CD14-positive monocyte (primary cell): ENCODE data around the gene SLC4A11. TPM values are rescaled to one million over a fixed set of nuclear protein-coding genes. Genes with fewer than 3 reads are reported as not detected.
A peak's percentile ranks its signal among the peaks of the same experiment; 100 is the strongest.

ENCODE experiments used
- DNase-seq, 3 donors: peaks; one replicate each; pipeline ENCODE4 v3.0.0-alpha.2; 2011 to 2022
- H2AFZ ChIP-seq: 2 replicates; pipeline ENCODE4 v1.6.0; 2012; ENCODE audit warnings: mild to moderate bottlenecking, low read depth, low read length, inconsistent platforms; ENCODE audit not compliant: insufficient read depth, poor library complexity, severe bottlenecking
- H3K27ac ChIP-seq, 2 donors: 1 replicate in 1 of 2; 2 replicates in 1 of 2; pipeline ENCODE4 v1.5.1; 2012 to 2013; ENCODE audit warnings: low read length in 2 of 2, control low read depth in 1 of 2, inconsistent platforms in 1 of 2, low read depth in 1 of 2, mild to moderate bottlenecking in 1 of 2
- H3K27me3 ChIP-seq, 2 donors: one replicate each; pipeline versions ENCODE4 v1.6.0 to v1.6.1; 2011 to 2013; ENCODE audit warnings: low read length in 2 of 2; ENCODE audit not compliant: control insufficient read depth in 2 of 2, insufficient read depth in 2 of 2
- H3K36me3 ChIP-seq, 2 donors: replicated peaks in 1 of 2; 1 replicate in 1 of 2; 2 replicates in 1 of 2; pipeline versions ENCODE4 v1.5.1 to v1.6.1; 2012 to 2013; ENCODE audit warnings: low read length in 2 of 2, control low read depth in 1 of 2, inconsistent platforms in 1 of 2, mild to moderate bottlenecking in 1 of 2; ENCODE audit not compliant: insufficient read depth in 2 of 2, control insufficient read depth in 1 of 2
- H3K4me1 ChIP-seq, 2 donors: 1 replicate in 1 of 2; 2 replicates in 1 of 2; pipeline versions ENCODE4 v1.5.1 to v1.6.1; 2012 to 2013; ENCODE audit warnings: low read length in 2 of 2, control low read depth in 1 of 2, inconsistent platforms in 1 of 2, mild to moderate bottlenecking in 1 of 2, moderate library complexity in 1 of 2; ENCODE audit not compliant: insufficient read depth in 2 of 2, control insufficient read depth in 1 of 2
- H3K4me2 ChIP-seq: replicated peaks from 2 replicates; pipeline ENCODE3; 2012; ENCODE audit warnings: low read length, moderate library complexity, mild to moderate bottlenecking; ENCODE audit not compliant: poor library complexity, severe bottlenecking; ENCODE audit errors: extremely low read depth
- H3K4me3 ChIP-seq, 3 experiments: fragments of 200-600 bp in 1 of 3; sonication (generic) in 1 of 3; replicated peaks in 1 of 3; 1 replicate in 2 of 3; 2 replicates in 1 of 3; pipeline ENCODE4 v1.5.1; 2011 to 2013; ENCODE audit warnings: low read length in 3 of 3, mild to moderate bottlenecking in 3 of 3, control low read depth in 2 of 3, low read depth in 2 of 3, inconsistent platforms in 1 of 3, moderate library complexity in 1 of 3
- H3K79me2 ChIP-seq: 2 replicates; pipeline ENCODE4 v1.6.0; 2012; ENCODE audit warnings: mild to moderate bottlenecking, control low read depth, inconsistent platforms, low read length, moderate library complexity; ENCODE audit not compliant: insufficient read depth
- H3K9ac ChIP-seq: 2 replicates; pipeline ENCODE4 v1.6.0; 2017; ENCODE audit warnings: low read length, mild to moderate bottlenecking; ENCODE audit not compliant: insufficient read depth, poor library complexity, severe bottlenecking
- H3K9me3 ChIP-seq, 2 donors: replicated peaks in 1 of 2; 1 replicate in 1 of 2; 2 replicates in 1 of 2; pipeline versions ENCODE4 v1.5.1 to v1.6.1; 2012 to 2013; ENCODE audit warnings: low read length in 2 of 2, control low read depth in 1 of 2; ENCODE audit not compliant: control insufficient read depth in 1 of 2, insufficient read depth in 1 of 2
- H4K20me1 ChIP-seq: 2 replicates; pipeline ENCODE4 v1.6.0; 2012; ENCODE audit warnings: mild to moderate bottlenecking, low read length, control low read depth, moderate library complexity; ENCODE audit not compliant: insufficient read depth
- H3K27ac Mint-ChIP-seq, 7 donors: one replicate each; pipeline ENCODE4 v1.8.0; 2020; ENCODE audit warnings: mild to moderate bottlenecking in 7 of 7, mixed read lengths in 7 of 7, moderate library complexity in 6 of 7, inconsistent platforms in 2 of 7
- H3K27me3 Mint-ChIP-seq, 3 donors: one replicate each; pipeline ENCODE4 v1.8.0; 2021 to 2022; ENCODE audit warnings: low read depth in 3 of 3, mild to moderate bottlenecking in 3 of 3, mixed read lengths in 3 of 3, moderate library complexity in 3 of 3, inconsistent platforms in 1 of 3
- H3K36me3 Mint-ChIP-seq, 2 donors: one replicate each; pipeline ENCODE4 v1.8.0; 2020; ENCODE audit warnings: mixed read lengths in 2 of 2, inconsistent platforms in 1 of 2, mild to moderate bottlenecking in 1 of 2
- H3K4me1 Mint-ChIP-seq: one replicate; pipeline ENCODE4 v1.8.0; 2020; ENCODE audit warnings: mild to moderate bottlenecking, mixed read lengths
- H3K4me3 Mint-ChIP-seq, 2 donors: one replicate each; pipeline ENCODE4 v1.8.0; 2020; ENCODE audit warnings: mild to moderate bottlenecking in 2 of 2, mixed read lengths in 2 of 2, moderate library complexity in 1 of 2
- H3K9me3 Mint-ChIP-seq, 7 donors: one replicate each; pipeline ENCODE4 v1.8.0; 2020 to 2022; ENCODE audit warnings: mixed read lengths in 7 of 7, mild to moderate bottlenecking in 6 of 7, moderate library complexity in 6 of 7, inconsistent platforms in 2 of 7
- WGBS: methylation state at CpG from one replicate; pipeline ENCODE4 v1.1.5; 2013; ENCODE audit warnings: missing lambda C conversion rate; ENCODE audit not compliant: insufficient coverage; 5-methylcytosine and 5-hydroxymethylcytosine counted together
- intact Hi-C, 2 donors: fragments of 100-400 bp; cut with micrococcal nuclease; formaldehyde crosslinking; loops; one replicate each; pipeline versions ENCODE4 v1.15.0 to v1.15.1; 2023
- polyA plus RNA-seq, 3 donors: library from polyadenylated mRNA; depleted of rRNA in 1 of 3; unstranded in 2 of 3; stranded (reverse) in 1 of 3; fragments of 300-500 nt in 2 of 3; fragments of >200 nt in 1 of 3; fragmentation: Illumina TruSeq in 2 of 3; gene quantifications; 1 replicate in 2 of 3; 2 replicates in 1 of 3; pipeline ENCODE4 v1.2.3, GENCODE V29; 2012 to 2021
- TF ChIP-seq, protein P1 (sequence below): fragments of 200-600 bp; IDR thresholded peaks from one replicate; pipeline ENCODE4 v1.8.0; 2022; ENCODE audit warnings: antibody characterized with exemption, mild to moderate bottlenecking

The SLC4A11 gene
- polyA plus RNA-seq, 3 donors, result 0.11 to 0.33 TPM; not detected in 1

- Histone ChIP-seq H2AFZ (no peak overlapping the region), H3K27me3 (peaks cover 16 to 67% of the 10 kb centered on the region in 2 donors), H3K4me3 (no peak overlapping the region), H3K4me1 (peaks cover 8 to 9% of the 10 kb centered on the region in 2 donors), H3K9me3 (peaks cover 0 to 14% of the 10 kb centered on the region in 2 donors), H3K27ac (no peak overlapping the region), H3K4me2 (no peak overlapping the region), H3K36me3 (peaks cover 15 to 25% of the 10 kb centered on the region in 2 donors), H3K9ac (no peak overlapping the region), H3K79me2 (no peaks in the 10 kb centered on the region), H4K20me1 (peaks cover 9% of the 10 kb centered on the region)
- Mint-ChIP-seq H3K27me3 (peaks cover 55 to 78% (median 67%) of the 10 kb centered on the region in 3 donors), H3K9me3 (peaks cover 0 to 11% (median 0%) of the 10 kb centered on the region in 7 donors), H3K4me3 (peak overlapping the region in 1 of 2 donors; percentile 67), H3K27ac (no peak overlapping the region), H3K36me3 (peaks cover 27 to 30% of the 10 kb centered on the region in 2 donors), H3K4me1 (peaks cover 12% of the 10 kb centered on the region)
- TF ChIP-seq, protein P1, sequence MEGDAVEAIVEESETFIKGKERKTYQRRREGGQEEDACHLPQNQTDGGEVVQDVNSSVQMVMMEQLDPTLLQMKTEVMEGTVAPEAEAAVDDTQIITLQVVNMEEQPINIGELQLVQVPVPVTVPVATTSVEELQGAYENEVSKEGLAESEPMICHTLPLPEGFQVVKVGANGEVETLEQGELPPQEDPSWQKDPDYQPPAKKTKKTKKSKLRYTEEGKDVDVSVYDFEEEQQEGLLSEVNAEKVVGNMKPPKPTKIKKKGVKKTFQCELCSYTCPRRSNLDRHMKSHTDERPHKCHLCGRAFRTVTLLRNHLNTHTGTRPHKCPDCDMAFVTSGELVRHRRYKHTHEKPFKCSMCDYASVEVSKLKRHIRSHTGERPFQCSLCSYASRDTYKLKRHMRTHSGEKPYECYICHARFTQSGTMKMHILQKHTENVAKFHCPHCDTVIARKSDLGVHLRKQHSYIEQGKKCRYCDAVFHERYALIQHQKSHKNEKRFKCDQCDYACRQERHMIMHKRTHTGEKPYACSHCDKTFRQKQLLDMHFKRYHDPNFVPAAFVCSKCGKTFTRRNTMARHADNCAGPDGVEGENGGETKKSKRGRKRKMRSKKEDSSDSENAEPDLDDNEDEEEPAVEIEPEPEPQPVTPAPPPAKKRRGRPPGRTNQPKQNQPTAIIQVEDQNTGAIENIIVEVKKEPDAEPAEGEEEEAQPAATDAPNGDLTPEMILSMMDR, result no peak
- no peak for DNase-seq
- WGBS, result 74% methylated on average over 4 of the region's 4 CpGs
- intact Hi-C loops, result no loop called here
Measured at GRCh38 chr20:3247638-3248037, 8.6 kb upstream of the SLC4A11 start.

DNA sequence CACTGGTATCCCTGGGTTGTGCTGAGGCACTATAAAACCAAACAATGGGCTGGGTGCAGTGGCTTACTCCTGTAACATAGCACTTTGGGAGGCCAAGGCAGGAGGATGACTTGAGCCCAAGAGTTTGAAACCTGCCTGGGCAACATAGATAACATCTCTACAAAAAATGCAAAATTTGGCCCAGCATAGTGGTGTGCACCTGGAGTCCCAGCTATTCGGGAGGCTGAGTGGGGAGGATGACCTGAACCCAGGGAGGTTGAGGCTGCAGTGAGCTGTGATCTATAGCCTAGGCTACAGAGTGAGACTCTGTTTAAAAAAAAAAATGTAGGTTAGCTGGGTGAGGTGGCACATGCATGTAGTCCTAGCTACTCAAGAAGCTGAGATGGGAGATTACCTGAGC is 7.7 kb upstream of the SLC4A11 start:
- DNase-seq, result no peak
- Histone ChIP-seq H3K4me1 (peaks cover 8 to 9% of the 10 kb centered on the region in 2 donors), H3K9ac (no peak overlapping the region), H3K36me3 (peaks cover 6 to 15% of the 10 kb centered on the region in 2 donors), H3K79me2 (no peaks in the 10 kb centered on the region), H3K27me3 (peaks cover 16 to 75% of the 10 kb centered on the region in 2 donors), H3K4me2 (no peak overlapping the region), H2AFZ (no peak overlapping the region), H4K20me1 (peaks cover 9% of the 10 kb centered on the region), H3K9me3 (peaks cover 0 to 14% of the 10 kb centered on the region in 2 donors), H3K4me3 (no peak overlapping the region), H3K27ac (no peak overlapping the region)
- Mint-ChIP-seq H3K36me3 (peaks cover 18 to 20% of the 10 kb centered on the region in 2 donors), H3K27me3 (peaks cover 65 to 88% (median 77%) of the 10 kb centered on the region in 3 donors), H3K9me3 (peaks cover 0 to 11% (median 1%) of the 10 kb centered on the region in 7 donors), H3K4me1 (peaks cover 12% of the 10 kb centered on the region), H3K4me3 (peak overlapping the region in 1 of 2 donors; percentile 11), H3K27ac (no peak overlapping the region)
- 100% methylated on average over 1 of the region's 1 CpG for WGBS
- TF ChIP-seq, protein P1, result no peak
- intact Hi-C loops, result no loop called here
